SH-SY5Y (cell line): Measurements from ENCODE around the gene PPM1F.

Experiments used
- GATA2 ChIP-seq: IDR thresholded peaks from 2 replicates; pipeline ENCODE4 v1.6.1; 2011; ENCODE audit warnings: mild to moderate bottlenecking, low read depth, low read length
- GATA3 ChIP-seq: IDR thresholded peaks from 2 replicates; pipeline ENCODE4 v1.6.1; 2011; ENCODE audit warnings: low read depth, mild to moderate bottlenecking, low read length, moderate library complexity

DNA sequence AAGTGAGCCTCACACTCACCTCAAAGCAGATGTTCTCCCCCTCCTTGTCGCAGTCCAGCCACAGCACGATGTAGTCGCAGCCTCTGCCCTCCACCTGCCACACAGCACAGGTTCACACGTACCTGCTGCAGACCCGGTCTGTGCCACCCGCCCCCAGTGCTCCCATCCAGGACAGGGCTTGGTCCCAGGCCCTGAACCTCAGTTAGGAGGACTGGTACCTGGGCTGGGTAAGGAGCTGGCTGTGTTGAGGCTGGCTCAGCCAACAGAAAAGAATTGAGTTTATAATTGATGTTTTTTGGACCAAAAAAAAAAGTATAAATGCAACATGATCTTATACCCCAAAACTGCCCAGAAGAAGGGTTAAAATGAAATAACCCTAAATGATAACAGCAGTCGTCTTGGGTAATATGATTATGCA is 19.2 kb upstream of the PPM1F start:
- TF ChIP-seq GATA2 (no peak), GATA3 (no peak)
